ENCODE measurements around the gene SPEN.

Gene SPEN

GRCh38 chr1:15946571-15947381, 99.3 kb downstream of the SPEN start:
- Histone ChIP-seq H3K4me3 (ENCODE audit: low read length) (no peak overlapping the region), H3K9me2 (replicated peaks; ENCODE audit: insufficient read depth, low read length) (no peaks in the 10 kb centered on the region), H3K27me3 (replicated peaks; ENCODE audit: insufficient read depth, low read length) (no peaks in the 10 kb centered on the region), H3F3A (ENCODE audit: insufficient read depth, low read length) (no peaks in the 10 kb centered on the region), H4K20me1 (ENCODE audit: insufficient read depth, low read length) (no peaks in the 10 kb centered on the region), H3K9me3 (replicated peaks; ENCODE audit: insufficient read depth, low read length) (no peaks in the 10 kb centered on the region), H3K4me2 (ENCODE audit: low read depth, low read length) (no peak overlapping the region), H3K4me1 (ENCODE audit: low read length) (no peaks in the 10 kb centered on the region), H3K79me2 (ENCODE audit: low read length) (peaks cover 20% of the 10 kb centered on the region), H3K36me3 (replicated peaks; ENCODE audit: insufficient read depth, low read length) (no peaks in the 10 kb centered on the region), H3K27ac (ENCODE audit: low read length) (no peak overlapping the region), H2AFZ (ENCODE audit: low read length) (no peak overlapping the region), H3K9ac (ENCODE audit: low read length) (no peak overlapping the region)
- DNase-seq: no peak
- TF ChIP-seq EZH2 (optimal IDR thresholded peaks at IDR 0.05; ENCODE audit: low read depth, low read length) (no peak), EZH2phosphoT487 (IDR thresholded peaks at IDR 0.05; ENCODE audit: low read length) (no peak)
- TF ChIP-seq, protein P1, sequence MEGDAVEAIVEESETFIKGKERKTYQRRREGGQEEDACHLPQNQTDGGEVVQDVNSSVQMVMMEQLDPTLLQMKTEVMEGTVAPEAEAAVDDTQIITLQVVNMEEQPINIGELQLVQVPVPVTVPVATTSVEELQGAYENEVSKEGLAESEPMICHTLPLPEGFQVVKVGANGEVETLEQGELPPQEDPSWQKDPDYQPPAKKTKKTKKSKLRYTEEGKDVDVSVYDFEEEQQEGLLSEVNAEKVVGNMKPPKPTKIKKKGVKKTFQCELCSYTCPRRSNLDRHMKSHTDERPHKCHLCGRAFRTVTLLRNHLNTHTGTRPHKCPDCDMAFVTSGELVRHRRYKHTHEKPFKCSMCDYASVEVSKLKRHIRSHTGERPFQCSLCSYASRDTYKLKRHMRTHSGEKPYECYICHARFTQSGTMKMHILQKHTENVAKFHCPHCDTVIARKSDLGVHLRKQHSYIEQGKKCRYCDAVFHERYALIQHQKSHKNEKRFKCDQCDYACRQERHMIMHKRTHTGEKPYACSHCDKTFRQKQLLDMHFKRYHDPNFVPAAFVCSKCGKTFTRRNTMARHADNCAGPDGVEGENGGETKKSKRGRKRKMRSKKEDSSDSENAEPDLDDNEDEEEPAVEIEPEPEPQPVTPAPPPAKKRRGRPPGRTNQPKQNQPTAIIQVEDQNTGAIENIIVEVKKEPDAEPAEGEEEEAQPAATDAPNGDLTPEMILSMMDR (IDR thresholded peaks at IDR 0.05; ENCODE audit: low read length): no peak

DNA sequence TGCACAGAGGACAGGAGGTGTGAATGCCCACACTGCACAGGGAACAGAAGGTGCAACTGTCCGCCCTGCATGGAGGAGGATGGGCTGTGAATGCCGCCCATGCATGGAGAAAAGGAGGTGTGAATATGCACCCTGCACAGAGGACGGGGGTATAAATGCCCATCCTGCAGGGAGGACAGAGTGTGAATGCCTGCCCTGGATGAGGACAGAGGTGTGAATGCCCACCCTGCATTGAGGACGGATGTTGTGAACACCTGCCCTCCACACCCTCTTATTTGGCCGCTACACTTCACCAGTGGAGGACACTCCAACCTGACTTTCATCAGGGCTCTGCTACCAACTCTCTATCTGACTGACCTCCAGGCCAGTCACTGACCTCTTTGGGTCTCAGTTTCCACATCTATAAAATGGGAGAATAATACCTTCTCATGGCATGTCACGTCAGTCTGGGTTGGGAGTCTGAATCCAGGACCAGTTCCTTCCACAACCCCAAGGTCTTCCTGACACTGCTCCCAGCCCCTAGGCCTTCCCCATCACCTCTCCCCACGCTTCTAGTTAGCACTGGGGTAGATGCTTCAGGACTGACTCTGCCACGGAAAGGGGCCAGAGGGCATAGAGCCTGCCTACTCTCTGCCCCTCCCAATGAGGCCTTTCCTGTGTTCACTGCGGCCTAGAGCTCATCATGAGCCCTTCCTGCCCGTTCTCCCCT, 100.0 kb downstream of the SPEN start:
- no peaks in the 10 kb centered on the region for H3K36me3 ChIP-seq (replicated peaks; ENCODE audit: insufficient read depth, low read length)
- no peaks in the 10 kb centered on the region for H3K4me1 ChIP-seq (ENCODE audit: low read length)
- no peak overlapping the region for H2AFZ ChIP-seq (ENCODE audit: low read length)
- H3K9me3 ChIP-seq (replicated peaks; ENCODE audit: insufficient read depth, low read length): no peaks in the 10 kb centered on the region
- no peaks in the 10 kb centered on the region for H3F3A ChIP-seq (ENCODE audit: insufficient read depth, low read length)
- no peak overlapping the region for H3K27ac ChIP-seq (ENCODE audit: low read length)
- no peak for DNase-seq
- no peaks in the 10 kb centered on the region for H4K20me1 ChIP-seq (ENCODE audit: insufficient read depth, low read length)
- TF ChIP-seq EZH2 (optimal IDR thresholded peaks at IDR 0.05; ENCODE audit: low read depth, low read length) (no peak), EZH2phosphoT487 (IDR thresholded peaks at IDR 0.05; ENCODE audit: low read length) (no peak)
- TF ChIP-seq, protein P1 (IDR thresholded peaks at IDR 0.05; ENCODE audit: low read length): no peak
- H3K9me2 ChIP-seq (replicated peaks; ENCODE audit: insufficient read depth, low read length): no peaks in the 10 kb centered on the region
- peaks cover 22% of the 10 kb centered on the region for H3K79me2 ChIP-seq (ENCODE audit: low read length)
- H3K27me3 ChIP-seq (replicated peaks; ENCODE audit: insufficient read depth, low read length): no peaks in the 10 kb centered on the region
- no peak overlapping the region for H3K9ac ChIP-seq (ENCODE audit: low read length)
- H3K4me3 ChIP-seq (ENCODE audit: low read length): no peak overlapping the region
- H3K4me2 ChIP-seq (ENCODE audit: low read depth, low read length): no peak overlapping the region

DNA sequence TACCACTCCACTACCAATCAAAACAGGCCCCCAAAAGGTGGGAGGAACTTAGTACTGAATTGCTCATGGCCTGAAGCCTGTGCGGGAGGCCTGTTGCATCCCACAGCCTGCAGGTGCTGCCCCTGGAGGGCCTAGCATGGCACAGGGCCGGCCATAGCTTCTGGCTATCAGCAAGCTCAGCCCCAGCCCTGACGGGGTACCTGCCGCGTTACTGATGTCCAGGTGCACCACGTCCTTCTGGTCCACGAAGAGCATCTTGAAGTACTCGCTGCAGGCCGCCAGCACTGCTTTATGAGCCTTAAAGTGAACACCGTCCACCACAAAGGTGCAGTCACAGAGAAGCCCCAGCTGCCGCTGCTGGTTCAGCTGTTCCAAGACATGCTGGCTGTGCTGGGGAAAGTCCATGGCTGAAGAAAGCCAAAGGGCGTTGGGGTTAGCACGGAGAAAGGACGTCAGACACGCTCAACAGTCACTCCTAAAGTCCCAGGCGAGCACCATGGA, 100.6 kb downstream of the SPEN start:
- no peaks in the 10 kb centered on the region for H3K4me1 ChIP-seq (ENCODE audit: low read length)
- H3K27me3 ChIP-seq (replicated peaks; ENCODE audit: insufficient read depth, low read length): no peaks in the 10 kb centered on the region
- no peak for TF ChIP-seq EZH2 (optimal IDR thresholded peaks at IDR 0.05; ENCODE audit: low read depth, low read length)
- TF ChIP-seq, protein P1 (IDR thresholded peaks at IDR 0.05; ENCODE audit: low read length): no peak
- no peak for TF ChIP-seq EZH2phosphoT487 (IDR thresholded peaks at IDR 0.05; ENCODE audit: low read length)
- H3F3A ChIP-seq (ENCODE audit: insufficient read depth, low read length): no peaks in the 10 kb centered on the region
- H3K27ac ChIP-seq (ENCODE audit: low read length): no peak overlapping the region
- H3K9me2 ChIP-seq (replicated peaks; ENCODE audit: insufficient read depth, low read length): no peaks in the 10 kb centered on the region
- H3K79me2 ChIP-seq (ENCODE audit: low read length): peaks cover 23% of the 10 kb centered on the region
- no peak overlapping the region for H3K4me2 ChIP-seq (ENCODE audit: low read depth, low read length)
- DNase-seq: no peak
- H3K4me3 ChIP-seq (ENCODE audit: low read length): no peak overlapping the region
- H4K20me1 ChIP-seq (ENCODE audit: insufficient read depth, low read length): no peaks in the 10 kb centered on the region
- H3K9ac ChIP-seq (ENCODE audit: low read length): no peak overlapping the region
- no peaks in the 10 kb centered on the region for H3K36me3 ChIP-seq (replicated peaks; ENCODE audit: insufficient read depth, low read length)
- no peak overlapping the region for H2AFZ ChIP-seq (ENCODE audit: low read length)
- H3K9me3 ChIP-seq (replicated peaks; ENCODE audit: insufficient read depth, low read length): no peaks in the 10 kb centered on the region

Data from MM.1S (cell line).